ENCODE data around the gene MRPL12. TPM values are rescaled to one million over a fixed set of nuclear protein-coding genes. Genes with fewer than 3 reads are reported as not detected.

Gene MRPL12
- total and polyA plus RNA-seq, 2 of the 13 experiments (the other 11 are each of a cell fraction or from before 2014, with no cell fraction given) = 39.1 to 94.1 TPM

DNA sequence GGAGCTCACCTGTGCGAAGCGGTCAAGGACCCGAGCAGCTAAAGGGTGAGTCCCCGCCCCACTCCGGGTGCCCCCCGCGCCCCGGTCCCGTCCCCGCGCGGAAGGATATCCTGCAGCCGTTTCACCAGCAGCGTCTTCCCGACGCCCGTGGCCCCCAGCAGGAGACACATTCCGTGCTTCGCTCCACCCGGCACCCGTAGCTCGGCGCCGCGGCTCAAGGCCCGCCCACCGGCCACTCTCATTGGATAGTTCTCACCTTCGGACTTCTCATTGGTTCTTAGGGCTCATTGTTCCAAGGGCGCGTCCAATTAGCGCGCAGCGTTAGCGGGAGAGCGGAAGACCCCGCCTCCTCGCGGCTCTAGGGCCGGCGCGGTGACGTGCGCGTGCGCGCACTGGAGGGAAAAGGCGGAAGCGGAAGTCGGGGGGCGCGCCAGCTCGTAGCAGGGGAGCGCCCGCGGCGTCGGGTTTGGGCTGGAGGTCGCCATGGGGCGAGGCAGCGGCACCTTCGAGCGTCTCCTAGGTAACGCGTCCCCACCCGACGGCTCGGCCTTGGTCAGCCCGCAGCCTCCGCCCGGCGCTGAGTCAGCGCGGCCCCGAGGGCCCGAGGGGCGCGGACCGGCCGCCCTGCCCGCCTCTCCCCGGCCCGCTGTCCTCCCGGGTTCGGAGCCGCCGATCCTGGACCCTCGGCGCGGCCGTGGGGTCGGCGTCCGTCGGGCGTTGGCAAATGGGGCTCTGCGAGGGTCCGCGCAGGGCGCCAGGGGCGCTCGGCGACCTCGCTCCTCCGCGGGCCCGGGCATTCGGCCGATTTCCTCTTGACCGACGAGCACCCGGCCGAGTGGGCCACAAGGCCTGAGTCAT lies 19.4 kb upstream of the MRPL12 start, which contains the start of the genes ARL16 and HGS (continued):
- TF ChIP-seq UBTF (CRISPR knock-in tag; IDR thresholded peaks at IDR 0.05) (no peak; the same call in none of the 2 replicates), NR1H2 (CRISPR knock-in tag; IDR thresholded peaks at IDR 0.05; ENCODE audit: borderline replicate concordance, low read depth) (no peak), BCL3 (CRISPR knock-in tag; IDR thresholded peaks at IDR 0.05) (peak; percentile 66; the same call in 1 of the 2 replicates), MEIS2 (CRISPR knock-in tag; IDR thresholded peaks at IDR 0.05) (peak; percentile 67), ZNF639 (CRISPR knock-in tag; conservative IDR thresholded peaks at IDR 0.05) (0 out of 2 replicates have a peak, but pooled peaks have one; percentile 74), ZNF253 (CRISPR knock-in tag; IDR thresholded peaks at IDR 0.05; ENCODE audit: borderline replicate concordance) (no peak), RELA (CRISPR knock-in tag; IDR thresholded peaks at IDR 0.05) (no peak), KDM2A (CRISPR knock-in tag; IDR thresholded peaks at IDR 0.05; ENCODE audit: borderline replicate concordance, low read depth) (peak; percentile 97), GLI4 (CRISPR knock-in tag; IDR thresholded peaks at IDR 0.05; ENCODE audit: borderline replicate concordance) (peak; percentile 35; the same call in 1 of the 2 replicates), ZNF746 (CRISPR knock-in tag; IDR thresholded peaks at IDR 0.05) (no peak), ZMYM3 (CRISPR knock-in tag; IDR thresholded peaks at IDR 0.05) (no peak), MYNN (CRISPR knock-in tag; IDR thresholded peaks at IDR 0.05; ENCODE audit: low read depth) (peak; percentile 71; the same call in 1 of the 2 replicates)
- TF ChIP-seq, protein P1, sequence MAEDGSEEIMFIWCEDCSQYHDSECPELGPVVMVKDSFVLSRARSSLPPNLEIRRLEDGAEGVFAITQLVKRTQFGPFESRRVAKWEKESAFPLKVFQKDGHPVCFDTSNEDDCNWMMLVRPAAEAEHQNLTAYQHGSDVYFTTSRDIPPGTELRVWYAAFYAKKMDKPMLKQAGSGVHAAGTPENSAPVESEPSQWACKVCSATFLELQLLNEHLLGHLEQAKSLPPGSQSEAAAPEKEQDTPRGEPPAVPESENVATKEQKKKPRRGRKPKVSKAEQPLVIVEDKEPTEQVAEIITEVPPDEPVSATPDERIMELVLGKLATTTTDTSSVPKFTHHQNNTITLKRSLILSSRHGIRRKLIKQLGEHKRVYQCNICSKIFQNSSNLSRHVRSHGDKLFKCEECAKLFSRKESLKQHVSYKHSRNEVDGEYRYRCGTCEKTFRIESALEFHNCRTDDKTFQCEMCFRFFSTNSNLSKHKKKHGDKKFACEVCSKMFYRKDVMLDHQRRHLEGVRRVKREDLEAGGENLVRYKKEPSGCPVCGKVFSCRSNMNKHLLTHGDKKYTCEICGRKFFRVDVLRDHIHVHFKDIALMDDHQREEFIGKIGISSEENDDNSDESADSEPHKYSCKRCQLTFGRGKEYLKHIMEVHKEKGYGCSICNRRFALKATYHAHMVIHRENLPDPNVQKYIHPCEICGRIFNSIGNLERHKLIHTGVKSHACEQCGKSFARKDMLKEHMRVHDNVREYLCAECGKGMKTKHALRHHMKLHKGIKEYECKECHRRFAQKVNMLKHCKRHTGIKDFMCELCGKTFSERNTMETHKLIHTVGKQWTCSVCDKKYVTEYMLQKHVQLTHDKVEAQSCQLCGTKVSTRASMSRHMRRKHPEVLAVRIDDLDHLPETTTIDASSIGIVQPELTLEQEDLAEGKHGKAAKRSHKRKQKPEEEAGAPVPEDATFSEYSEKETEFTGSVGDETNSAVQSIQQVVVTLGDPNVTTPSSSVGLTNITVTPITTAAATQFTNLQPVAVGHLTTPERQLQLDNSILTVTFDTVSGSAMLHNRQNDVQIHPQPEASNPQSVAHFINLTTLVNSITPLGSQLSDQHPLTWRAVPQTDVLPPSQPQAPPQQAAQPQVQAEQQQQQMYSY (CRISPR knock-in tag; IDR thresholded peaks at IDR 0.05) = 0 out of 2 replicates have a peak, but pooled peaks have one; percentile 21
- TF ChIP-seq, protein P2, sequence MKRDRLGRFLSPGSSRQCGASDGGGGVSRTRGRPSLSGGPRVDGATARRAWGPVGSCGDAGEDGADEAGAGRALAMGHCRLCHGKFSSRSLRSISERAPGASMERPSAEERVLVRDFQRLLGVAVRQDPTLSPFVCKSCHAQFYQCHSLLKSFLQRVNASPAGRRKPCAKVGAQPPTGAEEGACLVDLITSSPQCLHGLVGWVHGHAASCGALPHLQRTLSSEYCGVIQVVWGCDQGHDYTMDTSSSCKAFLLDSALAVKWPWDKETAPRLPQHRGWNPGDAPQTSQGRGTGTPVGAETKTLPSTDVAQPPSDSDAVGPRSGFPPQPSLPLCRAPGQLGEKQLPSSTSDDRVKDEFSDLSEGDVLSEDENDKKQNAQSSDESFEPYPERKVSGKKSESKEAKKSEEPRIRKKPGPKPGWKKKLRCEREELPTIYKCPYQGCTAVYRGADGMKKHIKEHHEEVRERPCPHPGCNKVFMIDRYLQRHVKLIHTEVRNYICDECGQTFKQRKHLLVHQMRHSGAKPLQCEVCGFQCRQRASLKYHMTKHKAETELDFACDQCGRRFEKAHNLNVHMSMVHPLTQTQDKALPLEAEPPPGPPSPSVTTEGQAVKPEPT (CRISPR knock-in tag; IDR thresholded peaks at IDR 0.05; ENCODE audit: low read depth) = no peak
- TF ChIP-seq, protein P3, sequence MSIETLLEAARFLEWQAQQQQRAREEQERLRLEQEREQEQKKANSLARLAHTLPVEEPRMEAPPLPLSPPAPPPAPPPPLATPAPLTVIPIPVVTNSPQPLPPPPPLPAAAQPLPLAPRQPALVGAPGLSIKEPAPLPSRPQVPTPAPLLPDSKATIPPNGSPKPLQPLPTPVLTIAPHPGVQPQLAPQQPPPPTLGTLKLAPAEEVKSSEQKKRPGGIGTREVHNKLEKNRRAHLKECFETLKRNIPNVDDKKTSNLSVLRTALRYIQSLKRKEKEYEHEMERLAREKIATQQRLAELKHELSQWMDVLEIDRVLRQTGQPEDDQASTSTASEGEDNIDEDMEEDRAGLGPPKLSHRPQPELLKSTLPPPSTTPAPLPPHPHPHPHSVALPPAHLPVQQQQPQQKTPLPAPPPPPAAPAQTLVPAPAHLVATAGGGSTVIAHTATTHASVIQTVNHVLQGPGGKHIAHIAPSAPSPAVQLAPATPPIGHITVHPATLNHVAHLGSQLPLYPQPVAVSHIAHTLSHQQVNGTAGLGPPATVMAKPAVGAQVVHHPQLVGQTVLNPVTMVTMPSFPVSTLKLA (IDR thresholded peaks at IDR 0.05) = peak; percentile 71

Measured in HepG2 (cell line).